ENCODE measurements around the gene ERVFRD-1.

DNA sequence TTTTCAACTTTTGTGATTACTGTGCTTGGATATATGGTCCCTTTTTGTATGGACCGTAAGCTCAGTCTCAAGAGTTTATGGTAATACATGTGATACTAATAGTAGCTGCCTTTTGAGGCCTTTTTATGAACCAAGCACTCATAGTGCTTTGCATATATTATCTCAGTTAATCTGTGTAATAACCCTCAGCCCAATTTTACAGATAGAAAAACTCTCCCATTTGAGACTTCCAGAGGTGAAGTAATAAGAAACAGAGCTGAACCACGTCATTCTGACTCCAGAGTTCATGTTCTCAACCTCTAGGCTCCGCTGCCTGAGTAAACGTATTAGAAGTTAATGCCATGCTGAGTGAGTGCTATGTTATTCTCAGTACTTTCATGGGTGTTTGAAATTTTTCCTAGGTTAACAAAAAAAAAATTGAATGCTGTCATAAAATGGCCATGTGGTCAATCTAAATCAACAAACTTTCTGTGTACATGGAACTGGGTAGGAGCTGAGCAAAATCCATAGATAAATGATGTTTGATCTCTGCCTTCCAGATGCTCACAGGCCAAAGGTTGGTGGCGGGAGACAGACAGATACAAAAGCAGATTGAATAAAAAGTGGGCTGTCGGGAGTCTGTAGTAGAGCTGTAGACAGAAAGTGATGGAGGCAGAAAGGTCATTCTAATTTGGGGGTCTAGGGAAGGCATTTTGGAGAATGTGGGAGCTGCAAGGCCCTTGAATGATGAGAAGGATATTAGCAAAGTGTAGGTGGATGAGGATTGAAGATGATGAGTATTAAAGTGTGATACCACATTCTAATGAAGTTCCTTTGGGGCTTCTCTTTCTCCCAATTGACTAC, 44.8 kb downstream of the ERVFRD-1 start:
- TF ChIP-seq, protein P1, sequence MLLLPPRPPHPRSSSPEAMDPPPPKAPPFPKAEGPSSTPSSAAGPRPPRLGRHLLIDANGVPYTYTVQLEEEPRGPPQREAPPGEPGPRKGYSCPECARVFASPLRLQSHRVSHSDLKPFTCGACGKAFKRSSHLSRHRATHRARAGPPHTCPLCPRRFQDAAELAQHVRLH (tag by site-specific recombination; IDR thresholded peaks at IDR 0.05): no peak
- TF ChIP-seq YY2 (tag by site-specific recombination; IDR thresholded peaks at IDR 0.05): no peak
